NB4 (cell line): ENCODE results near the gene HECW1.

Experiments used
- MYC ChIP-seq: IDR thresholded peaks from 2 replicates; pipeline ENCODE4 v1.6.1; 2011; ENCODE audit warnings: low read depth, low read length
- POLR2A ChIP-seq: IDR thresholded peaks from 2 replicates; pipeline ENCODE4 v1.6.1; 2011; ENCODE audit warnings: mild to moderate bottlenecking; ENCODE audit not compliant: insufficient read length; ENCODE audit errors: extremely low read depth
- TF ChIP-seq, protein P1 (sequence below): IDR thresholded peaks from one replicate; pipeline ENCODE4 v1.5.1; 2012; ENCODE audit warnings: low read depth, low read length
- TF ChIP-seq, protein P2 (sequence below): IDR thresholded peaks from 2 replicates; pipeline ENCODE4 v1.6.1; 2011; ENCODE audit warnings: low read depth, low read length

DNA sequence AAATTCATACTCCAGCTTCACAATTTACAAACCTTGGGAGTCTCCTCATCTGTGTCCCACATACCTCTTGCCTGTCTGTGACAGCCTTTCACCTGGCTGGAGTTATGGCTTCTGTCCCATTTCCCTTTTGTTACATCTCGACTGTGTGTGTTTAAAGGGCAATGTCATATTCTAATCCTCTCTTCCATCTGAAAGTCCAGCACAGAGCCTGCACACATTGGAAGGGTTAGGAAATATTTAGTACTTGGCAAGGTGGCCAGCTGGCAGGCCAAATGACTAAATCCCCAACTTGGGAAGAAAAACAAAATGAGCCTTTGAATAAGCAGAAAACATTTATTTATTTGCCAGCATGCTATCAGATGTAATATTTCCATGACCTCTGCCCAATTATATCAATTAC lies 350.4 kb downstream of the HECW1 start:
- TF ChIP-seq, protein P1, sequence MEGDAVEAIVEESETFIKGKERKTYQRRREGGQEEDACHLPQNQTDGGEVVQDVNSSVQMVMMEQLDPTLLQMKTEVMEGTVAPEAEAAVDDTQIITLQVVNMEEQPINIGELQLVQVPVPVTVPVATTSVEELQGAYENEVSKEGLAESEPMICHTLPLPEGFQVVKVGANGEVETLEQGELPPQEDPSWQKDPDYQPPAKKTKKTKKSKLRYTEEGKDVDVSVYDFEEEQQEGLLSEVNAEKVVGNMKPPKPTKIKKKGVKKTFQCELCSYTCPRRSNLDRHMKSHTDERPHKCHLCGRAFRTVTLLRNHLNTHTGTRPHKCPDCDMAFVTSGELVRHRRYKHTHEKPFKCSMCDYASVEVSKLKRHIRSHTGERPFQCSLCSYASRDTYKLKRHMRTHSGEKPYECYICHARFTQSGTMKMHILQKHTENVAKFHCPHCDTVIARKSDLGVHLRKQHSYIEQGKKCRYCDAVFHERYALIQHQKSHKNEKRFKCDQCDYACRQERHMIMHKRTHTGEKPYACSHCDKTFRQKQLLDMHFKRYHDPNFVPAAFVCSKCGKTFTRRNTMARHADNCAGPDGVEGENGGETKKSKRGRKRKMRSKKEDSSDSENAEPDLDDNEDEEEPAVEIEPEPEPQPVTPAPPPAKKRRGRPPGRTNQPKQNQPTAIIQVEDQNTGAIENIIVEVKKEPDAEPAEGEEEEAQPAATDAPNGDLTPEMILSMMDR = no peak
- no peak for TF ChIP-seq POLR2A
- TF ChIP-seq, protein P2, sequence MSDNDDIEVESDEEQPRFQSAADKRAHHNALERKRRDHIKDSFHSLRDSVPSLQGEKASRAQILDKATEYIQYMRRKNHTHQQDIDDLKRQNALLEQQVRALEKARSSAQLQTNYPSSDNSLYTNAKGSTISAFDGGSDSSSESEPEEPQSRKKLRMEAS = no peak
- TF ChIP-seq MYC = no peak
